Stimulated activated CD4-positive, alpha-beta T cell treated with anti-CD3 and anti-CD28 coated beads, Interleukin-4, amount 100 ng/mL, for 24 hours (primary cell): ENCODE measurements around the gene MUC5AC.
"Not testable (repeated sequence)": the region's sequence is repeated elsewhere in the genome, so short reads cannot be mapped to it uniquely, and the experiment has no call there.

ENCODE experiments used
- DNase-seq: peaks from one replicate; pipeline ENCODE4 v3.0.0-alpha.2; 2020

MUC5AC gene

DNA sequence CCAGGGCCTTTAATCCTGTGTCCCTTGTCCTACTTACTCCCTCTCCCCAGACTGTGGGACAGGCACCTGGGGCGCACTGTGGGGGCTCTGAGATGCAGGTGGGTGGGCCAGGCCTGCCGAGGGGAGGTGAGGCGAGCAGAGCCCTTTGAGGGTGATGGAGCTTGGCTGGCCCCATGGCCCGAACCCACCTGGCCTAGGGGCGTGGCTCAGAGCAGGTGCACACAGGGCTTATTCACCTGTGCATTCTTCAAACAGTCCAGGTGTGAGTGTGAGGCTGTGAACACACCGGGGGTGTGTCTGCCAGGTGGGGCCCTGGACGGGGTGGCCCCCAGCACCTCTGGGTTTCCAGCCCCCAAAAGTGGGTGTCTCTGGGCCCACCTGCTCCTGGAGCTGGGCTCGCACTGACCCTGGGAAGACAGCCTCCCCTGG is 9.0 kb upstream of the MUC5AC start:
- no peak for DNase-seq

DNA sequence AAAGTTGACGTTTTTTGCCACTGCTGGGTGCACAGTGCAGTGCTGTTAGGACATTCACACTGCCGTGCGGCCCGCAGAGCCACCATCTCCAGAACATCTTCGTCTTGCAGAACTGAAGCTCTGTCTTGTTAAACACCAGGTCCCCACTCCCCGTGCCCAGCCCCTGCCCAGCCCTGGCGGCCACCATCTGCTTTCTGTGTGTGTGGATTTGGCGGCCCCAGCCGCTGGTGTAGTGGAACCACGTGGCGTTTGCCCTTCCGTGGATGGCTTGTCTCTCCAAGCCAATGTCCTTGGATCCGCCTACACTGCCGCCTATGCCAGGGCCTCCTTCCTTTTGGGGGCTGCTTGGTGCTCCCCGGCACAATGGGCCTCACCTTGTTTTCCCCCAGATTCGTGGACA is 8.2 kb upstream of the MUC5AC start:
- no peak for DNase-seq

DNA sequence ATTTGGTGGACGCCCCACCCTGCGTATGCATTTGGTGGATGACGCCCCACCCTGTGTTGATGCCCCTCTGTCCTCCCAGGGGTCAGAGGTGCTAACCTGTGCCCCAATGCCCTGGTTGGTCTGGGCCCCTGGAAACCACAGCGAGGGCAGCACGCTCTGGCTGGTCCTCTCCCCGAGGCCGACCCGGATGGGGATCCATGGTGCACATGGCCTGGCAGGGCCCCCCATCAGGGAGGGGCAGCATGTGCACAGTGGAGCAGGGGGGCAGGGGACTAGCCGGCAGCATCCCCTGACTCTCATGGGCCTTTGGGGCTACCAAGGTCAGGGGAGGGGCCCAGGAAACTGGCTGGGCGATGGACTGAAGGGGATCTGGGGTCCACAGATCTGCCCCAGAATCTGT is 7.6 kb upstream of the MUC5AC start:
- no peak for DNase-seq

DNA sequence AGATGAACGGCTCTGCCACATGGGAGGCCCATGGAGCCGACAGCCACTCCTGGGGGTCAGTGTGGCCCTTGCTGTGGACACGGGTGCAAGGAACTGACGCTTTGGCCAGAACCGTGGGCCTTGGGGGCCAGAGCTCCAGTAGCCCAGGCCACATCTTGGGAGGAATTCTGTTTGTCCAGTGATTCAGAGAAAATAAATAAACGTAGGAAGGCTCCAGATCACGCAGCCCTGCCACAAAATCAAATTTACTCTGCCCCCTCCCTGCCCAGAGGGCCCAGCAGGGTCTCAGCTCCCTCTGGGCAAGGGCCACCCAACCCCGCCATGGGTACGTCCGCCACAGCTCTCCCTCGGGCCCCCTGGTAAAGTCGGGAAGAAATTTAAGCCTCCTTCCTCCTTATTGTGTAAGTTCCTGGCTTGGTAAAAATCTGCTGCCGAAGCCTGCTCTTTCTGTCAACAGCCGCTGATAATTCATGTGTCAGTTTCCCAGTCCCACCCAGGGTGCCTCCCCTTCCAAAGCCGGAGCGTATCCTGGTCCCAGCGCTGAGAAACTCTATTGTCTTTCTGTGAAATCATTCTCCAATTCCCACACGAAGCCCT is 6.9 kb upstream of the MUC5AC start:
- no peak for DNase-seq

DNA sequence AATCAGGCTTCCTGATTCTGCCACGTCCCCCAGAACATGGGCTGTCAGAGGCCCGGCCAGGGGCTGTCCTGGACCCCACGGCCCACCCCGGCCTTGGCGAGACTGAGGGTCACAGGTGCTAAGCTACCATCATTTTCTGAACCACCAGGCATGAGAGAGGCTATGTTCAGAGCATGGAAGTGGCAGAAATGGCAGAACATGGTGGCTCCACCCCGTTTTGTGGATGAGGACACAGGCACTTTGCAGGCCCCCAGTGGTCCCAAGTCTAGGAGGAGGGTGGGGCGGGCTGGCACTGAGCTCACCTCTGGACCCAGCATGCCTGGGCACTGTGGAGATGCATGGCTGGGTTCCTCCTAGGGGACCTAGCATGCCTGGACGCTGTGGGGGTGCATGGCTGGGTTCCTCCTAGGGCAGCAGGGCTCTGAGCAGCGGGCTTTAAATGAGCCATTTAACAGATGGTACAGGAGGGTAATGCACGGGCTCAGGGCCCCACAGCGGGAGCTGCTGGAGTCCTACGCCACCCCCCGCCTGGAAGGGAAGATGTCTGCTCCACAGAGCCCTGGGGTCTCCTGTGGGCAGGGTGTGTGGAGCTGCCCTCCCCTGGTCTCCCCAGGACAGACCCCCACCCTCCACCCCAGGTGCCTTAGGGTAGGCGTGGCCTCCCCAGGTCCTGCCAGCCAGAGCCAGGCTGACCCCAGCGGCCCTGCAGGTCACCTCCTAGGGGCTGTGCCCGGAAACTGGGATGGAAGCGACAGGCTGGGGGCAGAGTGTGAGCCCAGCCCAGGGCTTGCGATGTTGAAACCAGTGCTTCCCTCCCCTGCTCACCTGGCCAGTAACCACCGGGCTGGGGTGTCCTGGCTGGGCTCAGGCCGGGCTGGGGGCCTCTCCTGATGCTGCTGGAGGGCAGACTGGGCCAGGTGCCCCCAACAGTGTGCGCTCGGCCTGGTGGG is 6.1 kb upstream of the MUC5AC start:
- no peak for DNase-seq

DNA sequence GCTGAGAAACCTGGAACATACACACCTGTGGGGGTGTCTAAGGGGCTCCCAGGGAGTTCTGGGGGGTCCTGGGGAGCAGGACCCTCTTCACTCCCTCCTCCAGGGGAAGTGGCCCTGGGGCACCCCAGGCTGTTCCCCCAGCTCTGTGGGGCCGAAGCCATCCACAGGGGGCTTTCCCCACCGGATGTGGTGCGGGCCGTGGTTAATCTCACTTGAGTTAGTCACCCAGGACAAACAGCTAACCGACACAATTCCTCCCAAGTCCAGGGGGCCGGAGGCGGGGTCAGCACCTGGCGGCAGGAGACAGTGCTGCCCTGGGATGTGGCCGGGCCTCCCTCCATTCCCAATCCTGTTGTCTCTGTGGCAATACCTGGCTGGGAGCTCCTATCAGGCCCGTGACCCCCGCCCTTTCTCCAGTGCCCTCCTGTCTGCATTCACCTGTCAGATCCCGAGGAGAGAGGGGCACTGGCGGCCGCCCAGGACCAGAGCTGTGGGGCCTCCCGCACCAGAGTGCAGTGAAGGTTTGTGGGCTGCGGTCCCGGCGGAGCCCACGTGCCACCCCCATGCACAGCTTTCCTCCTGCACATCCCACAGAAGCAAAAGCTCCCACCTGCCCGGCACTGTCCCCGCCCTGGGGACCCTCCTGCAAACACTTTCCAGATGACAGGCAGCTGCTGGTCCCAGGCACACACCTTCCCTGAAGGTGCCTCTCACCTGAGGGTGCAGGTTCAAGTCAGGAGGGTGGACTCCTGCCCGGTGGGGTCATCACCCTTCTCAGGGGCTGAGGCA is 5.2 kb upstream of the MUC5AC start:
- peak; percentile 12 for DNase-seq

DNA sequence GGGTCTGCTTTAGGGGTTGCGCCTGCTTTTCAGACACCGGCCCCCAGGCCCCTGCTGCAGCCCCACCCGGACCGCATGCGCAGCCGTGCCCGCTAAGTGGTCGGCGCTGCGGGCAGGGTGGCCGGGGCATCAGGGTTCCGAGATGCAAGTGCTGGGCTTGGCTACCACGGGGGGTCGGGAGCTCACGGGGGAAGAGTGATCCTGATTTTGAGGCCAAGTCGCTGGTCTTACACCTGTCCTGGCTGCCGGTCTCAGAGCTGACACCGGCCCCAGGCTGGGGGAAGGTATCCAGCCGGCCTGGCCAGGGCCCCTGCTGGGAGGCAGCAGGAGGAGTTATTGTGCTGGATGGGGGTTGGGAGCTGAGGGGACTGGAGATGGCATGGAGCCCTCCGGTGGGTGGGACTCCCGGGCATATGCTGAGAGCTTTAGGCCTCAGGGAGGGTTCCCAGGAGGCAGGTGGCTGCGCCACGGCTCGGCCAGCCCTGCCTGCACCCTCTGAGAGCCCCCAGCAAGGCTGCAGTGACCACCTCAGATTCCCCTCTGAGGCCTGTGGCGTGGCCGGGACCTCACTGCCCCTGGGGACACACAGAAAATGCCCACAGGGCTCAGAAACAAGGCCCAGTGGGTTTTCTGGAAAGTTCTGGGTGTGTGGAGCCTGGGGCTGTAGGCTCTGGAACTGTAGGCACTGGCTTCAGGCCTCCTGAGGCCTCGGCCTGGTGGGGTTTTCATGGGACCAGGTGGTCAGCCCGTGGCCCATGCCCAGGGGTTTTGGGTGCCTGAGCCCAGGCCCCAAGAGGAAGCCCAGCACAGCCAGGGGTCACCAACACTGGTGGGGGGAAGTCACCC is 4.4 kb upstream of the MUC5AC start:
- DNase-seq = no peak

DNA sequence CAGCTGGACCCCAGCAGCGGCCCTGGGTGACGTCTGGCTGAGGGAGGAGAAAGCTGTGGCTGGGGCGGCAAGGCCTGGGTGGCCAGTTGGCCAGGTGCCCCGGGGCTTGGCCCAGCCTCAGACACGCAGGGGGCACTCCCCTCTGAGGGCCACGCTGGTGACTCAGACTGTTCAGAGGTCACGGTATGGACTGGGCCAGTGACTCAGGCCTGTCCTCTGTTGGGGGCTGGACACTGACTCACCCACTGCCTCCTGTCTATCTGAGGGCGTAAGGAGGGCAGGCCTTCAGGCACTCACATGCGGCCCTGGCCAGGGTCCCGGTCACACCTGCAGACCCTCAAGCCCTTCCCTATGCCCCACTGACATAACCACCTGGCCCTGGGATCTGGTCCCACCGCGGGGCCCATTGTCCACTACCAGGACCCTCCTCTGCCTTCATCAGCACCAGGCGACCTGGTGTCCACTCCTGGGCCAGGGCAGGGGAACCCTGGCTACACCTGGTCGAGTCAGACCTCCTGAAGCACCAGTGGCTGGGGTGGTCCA is 3.7 kb upstream of the MUC5AC start:
- no peak for DNase-seq

DNA sequence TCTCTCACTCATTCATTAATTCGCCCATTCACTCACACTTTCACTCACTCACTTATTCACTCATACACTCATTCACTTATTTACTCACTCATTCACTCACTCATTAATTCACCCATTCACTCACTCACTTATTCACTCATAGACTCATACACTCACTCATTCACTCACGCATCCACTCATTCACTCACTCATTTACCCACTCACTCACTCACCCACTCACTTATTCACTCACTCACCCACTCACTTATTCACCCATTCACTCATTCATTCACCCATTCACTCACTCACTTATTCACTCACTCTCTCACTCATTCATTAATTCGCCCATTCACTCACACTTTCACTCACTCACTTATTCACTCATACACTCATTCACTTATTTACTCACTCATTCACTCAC is 3.1 kb upstream of the MUC5AC start:
- DNase-seq = not testable (repeated sequence)

DNA sequence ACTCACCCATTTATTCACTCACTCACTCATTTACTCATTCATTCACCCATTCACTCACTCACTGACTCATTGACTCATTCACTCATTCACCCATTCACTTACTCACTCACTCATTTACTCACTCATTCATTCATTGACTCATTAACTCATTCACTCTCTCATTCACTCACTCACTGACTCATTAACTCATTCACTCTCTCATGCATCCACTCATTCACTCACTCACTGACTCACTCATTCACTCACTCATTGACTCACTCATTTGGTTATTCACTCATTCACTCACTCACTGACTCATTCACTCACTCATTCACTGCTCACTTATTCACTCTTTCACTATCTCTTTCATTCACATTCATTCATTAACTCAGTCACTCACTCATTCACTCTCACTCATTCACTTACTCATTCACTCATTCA is 2.5 kb upstream of the MUC5AC start:
- no peak for DNase-seq

DNA sequence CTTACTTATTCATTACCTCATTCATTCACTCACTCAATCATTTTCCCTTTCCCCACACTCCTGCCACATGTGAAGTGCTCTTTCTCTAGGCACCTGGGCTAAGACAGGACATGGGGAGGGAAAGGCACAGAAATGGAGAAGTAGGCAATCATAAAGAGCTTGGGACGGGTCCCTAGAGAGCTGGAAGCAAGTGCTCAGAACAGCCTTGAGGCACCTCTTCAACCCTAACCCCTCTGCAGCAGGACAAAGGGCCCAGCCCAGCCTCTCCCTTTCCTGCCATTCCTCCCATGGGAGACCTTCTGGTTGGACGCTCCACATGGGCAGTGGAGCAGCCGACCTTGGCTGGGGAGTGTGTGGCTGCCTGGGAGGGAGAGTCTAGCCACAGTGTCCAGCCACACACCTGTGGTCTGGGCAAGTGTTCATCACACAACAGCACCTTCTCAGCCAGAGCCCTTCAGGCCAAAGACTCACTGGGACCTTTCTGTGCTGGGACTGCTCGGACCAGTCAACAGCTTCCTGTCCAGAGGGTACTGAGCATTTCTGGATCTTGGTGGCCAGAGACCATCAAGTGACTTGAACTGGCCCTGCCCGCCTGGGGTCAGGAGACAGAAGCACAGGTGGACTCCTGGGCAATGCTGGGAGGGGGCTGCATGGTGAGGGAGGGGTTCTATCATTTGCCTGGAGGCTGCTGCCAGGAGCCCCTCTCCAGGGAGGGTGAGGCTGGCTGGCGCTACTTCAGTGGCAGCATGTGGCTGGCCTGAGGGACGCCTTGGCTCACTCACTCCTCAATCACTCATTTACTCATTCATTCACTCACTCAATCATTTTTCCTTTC is 1.0 kb upstream of the MUC5AC start:
- no peak for DNase-seq

DNA sequence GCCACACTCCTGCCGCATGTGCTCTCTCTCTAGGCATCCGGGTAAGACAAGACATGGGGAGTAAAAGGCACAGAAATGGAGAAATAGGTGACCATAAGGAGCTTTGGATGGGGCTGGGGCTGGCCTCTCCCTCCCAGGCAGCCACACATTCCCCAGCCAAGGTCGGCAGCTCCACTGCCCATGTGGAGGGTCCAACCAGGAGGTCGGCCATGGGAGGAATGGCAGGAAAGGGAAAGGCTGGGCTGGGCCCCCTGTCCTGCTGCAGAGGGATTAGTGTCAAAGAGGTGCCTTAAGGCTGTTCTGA is 460 bp upstream of the MUC5AC start:
- no peak for DNase-seq

DNA sequence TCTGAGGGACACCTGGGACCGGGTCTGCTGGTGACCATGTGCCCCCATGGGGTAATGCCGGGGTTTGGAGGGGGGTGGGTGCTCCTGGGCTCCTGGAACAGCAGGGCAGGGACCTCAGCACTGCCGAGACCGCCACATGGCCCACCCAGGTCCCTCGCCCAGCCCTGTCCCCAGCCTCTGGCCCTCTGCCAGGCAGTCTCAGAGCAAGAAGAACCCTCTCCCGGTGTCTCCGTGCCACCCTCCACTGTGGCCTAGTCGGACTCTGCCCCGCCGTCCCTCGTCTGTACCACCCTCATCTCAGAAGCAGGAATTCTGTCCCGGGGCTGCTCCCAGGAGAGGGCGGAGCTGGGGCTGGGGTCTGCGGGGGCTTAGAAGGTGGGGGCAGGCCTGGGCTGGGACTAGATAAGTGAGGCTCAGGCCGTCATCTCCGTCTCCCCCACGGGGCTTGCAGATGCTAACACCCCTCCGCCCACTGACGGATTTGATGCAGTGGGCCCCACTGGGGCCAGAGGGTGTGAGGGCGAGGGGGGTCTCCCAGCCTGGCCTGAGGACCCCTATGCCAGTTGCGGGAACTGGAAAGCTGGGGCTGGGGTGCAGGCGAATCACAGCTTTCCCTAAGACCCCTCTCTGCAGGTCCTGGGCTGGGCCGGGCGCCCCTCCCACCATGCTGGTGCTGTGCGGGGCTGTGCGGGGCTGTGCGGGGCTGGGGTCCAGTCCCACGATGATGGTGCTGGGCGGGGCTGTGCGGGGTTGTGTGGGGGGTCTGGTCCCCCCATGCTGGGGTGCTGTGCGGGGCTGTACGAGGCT is 1.1 kb downstream of the MUC5AC start:
- DNase-seq = no peak

DNA sequence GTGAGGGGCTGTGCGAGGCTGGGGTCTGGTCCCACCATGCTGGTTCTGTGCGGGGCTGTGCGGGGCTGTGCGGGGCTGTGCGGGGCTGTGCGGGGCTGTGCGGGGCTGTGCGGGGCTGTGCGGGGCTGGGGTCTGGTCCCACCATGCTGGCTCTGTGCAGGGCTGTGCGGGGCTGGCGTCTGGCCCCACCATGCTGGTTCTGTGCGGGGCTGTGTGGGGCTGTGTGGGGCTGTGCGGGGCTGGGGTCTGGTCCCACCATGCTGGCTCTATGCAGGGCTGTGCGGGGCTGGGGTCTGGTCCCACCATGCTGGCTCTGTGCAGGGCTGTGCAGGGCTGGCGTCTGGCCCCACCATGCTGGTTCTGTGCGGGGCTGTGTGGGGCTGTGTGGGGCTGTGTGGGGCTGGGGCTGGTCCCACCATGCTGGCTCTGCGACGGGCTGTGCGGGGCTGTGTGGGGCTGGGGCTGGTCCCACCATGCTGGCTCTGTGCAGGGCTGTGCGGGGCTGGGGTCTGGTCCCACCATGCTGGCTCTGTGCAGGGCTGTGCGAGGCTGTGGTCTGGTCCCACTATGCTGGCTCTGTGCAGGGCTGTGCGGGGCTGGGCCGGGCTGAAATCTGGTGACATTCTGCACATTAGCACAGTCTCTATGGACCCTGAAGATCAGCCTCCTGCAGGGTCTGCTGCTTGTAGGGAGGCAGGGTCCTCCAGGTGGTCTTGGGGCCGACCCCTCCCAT is 1.9 kb downstream of the MUC5AC start:
- DNase-seq = not testable (repeated sequence)

DNA sequence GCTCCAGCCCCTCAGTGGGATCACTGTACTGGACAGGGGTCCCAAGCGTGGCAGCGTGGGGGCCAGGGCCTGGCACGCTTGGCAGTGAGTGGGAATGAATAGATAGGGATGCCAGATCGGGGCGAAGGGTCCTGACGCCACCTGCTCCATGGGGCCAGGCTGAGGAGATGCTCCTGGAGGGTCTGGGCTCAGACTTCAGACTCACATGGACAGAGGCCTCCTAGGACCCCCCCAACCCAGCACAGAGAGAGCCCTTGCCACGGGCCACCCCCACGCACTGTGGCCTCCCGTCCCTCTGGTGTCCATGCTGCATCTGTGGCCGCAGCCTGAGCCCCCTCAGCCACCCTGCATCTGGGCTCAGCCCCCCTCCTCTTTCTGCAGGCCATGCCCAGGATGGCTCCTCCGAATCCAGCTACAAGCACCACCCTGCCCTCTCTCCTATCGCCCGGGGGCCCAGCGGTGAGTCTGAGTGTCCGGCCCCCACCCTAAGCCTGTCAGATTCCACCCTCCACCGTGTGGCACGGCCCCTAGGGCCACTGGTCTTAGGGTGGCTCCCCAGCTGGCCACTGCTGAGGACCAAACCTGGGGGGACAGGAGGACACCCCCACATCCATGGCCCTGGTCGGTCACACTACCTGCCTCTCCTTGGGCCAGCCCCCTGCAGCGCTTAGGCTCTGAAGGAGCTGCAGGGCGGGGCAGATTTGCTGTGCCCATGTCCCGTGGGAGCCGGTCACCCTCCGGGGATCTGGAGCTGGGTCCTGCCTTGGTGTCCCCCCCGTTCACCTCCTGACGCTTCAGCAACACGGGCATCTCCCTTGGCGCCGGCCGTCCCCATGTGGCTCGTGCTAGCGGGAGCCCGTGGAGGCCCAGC is 2.7 kb downstream of the MUC5AC start:
- DNase-seq = no peak

DNA sequence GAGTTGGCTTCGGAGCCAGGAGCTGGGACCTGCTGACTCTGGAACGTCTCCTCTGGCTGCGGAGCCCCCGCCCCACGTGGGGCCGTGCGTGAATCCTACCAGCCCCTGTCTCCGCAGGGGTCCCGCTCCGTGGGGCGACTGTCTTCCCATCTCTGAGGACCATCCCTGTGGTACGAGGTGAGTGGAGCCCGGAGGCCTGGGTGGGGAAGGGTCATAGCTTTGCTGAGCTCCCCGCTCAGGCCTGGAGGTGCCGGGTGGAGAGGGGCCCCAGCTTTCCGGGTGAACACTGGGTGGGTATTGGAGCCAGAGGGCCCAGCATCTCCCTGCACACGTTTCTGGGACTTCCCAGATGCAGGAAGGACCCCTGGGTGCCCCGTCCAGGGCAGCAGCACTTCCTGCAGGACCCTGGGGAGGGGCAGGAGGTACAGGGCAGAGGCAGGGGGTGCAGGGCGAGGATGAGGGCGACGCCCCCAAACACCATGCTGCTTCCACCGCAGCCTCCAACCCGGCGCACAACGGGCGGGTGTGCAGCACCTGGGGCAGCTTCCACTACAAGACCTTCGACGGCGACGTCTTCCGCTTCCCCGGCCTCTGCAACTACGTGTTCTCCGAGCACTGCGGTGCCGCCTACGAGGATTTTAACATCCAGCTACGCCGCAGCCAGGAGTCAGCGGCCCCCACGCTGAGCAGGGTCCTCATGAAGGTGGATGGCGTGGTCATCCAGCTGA is 3.8 kb downstream of the MUC5AC start:
- DNase-seq = no peak

DNA sequence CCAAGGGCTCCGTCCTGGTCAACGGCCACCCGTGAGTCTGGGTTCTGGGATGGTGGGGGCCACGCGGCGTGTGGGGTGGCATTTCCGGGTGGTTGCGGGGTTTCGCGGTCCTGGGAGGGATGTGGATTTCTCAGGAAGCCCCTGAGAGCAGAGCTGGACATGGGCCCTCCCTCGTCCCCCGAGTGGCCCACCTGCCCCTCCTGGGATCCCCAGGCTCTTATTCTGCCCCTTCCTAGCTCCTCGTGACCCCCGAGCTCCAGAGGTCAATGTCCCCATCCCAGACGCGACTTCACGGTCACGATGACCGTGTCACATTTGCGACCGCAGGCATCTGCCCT is 4.4 kb downstream of the MUC5AC start:
- DNase-seq = no peak
